Tracheal epithelial cell (primary cell): ENCODE measurements around the gene SPATA46. TPM values are rescaled to one million over a fixed set of nuclear protein-coding genes. Genes with fewer than 3 reads are reported as not detected.

ENCODE experiments used
- total RNA-seq: library from RNA; depleted of rRNA; stranded (reverse); fragments of >200 nt; gene quantifications from 2 replicates; pipeline ENCODE4 v1.2.1, GENCODE V29; 2014

Gene SPATA46
- total RNA-seq = not detected in 2 replicates

GRCh38 chr1:162376691-162377090 lies at the start of gene SPATA46:
Gene SPATA46 (minus strand): TSS chr1:162376854. CDS start chr1:162376790, 64 bp downstream.

GRCh38 chr1:162412002-162412401 lies 35.3 kb upstream of the SPATA46 start, which contains the start of gene SH2D1B:
Gene SH2D1B (minus strand): TSS chr1:162412136. CDS start chr1:162412016, 120 bp downstream.

GRCh38 chr1:162381383-162381782 lies 4.7 kb upstream of the SPATA46 start, which contains the start of gene C1orf226:
Gene C1orf226 (plus strand): TSS chr1:162381728. CDS start chr1:162381902, 174 bp downstream.

Other genes with a start within 250 kb of the SPATA46 start
- under 0.01 and 0.24 TPM in 2 replicates for gene C1orf226, start 4.9 kb upstream of the SPATA46 start, total RNA-seq
- under 0.01 and 0.21 TPM in 2 replicates for gene SH2D1B, start 35.3 kb upstream of the SPATA46 start, total RNA-seq
- 55.4 and 65.4 TPM in 2 replicates for gene UHMK1, start 121.0 kb upstream of the SPATA46 start, total RNA-seq
- 94.4 and 124 TPM in 2 replicates for gene UAP1, start 184.9 kb upstream of the SPATA46 start, total RNA-seq